Endothelial cell of umbilical vein (primary cell): Measurements from ENCODE around the gene CEACAM6. TPM values are rescaled to one million over a fixed set of nuclear protein-coding genes. Genes with fewer than 3 reads are reported as not detected.

Experiments
- BruUV-seq: library from RNA; stranded (reverse); fragments of 400-500 nt; replicated peaks from 2 replicates; lab custom pipeline; 2021; lab: Mats Ljungman, UMichigan
- CTCF ChIA-PET: fragments of 300-600, 350-600 bp; sonication (Branson Sonifier 250); formaldehyde crosslinking; loops from one replicate; lab custom pipeline; 2021; ENCODE audit warnings: antibody characterized with exemption, inconsistent platforms; lab: Charles Lee
- POLR2A ChIA-PET: fragments of 300-600, 350-600 bp; sonication (Branson Sonifier 250); formaldehyde crosslinking; loops from one replicate; lab custom pipeline; 2021; ENCODE audit warnings: antibody characterized with exemption, inconsistent platforms; lab: Charles Lee
- DNase-seq: peaks from one replicate; pipeline ENCODE4 v3.0.0-alpha.2; 2011; ENCODE audit warnings: low read depth, low spot score
- FAIRE-seq: peaks from 2 replicates; lab custom pipeline; 2011; peaks lifted over from hg19 to GRCh38; lab: Jason Lieb, UNC
- H2AFZ ChIP-seq: 2 replicates; pipeline ENCODE4 v1.6.0; 2012; ENCODE audit warnings: low read depth, low read length, control low read depth, inconsistent platforms
- H3K27ac ChIP-seq: 2 replicates; pipeline ENCODE4 v1.5.1; 2011; ENCODE audit warnings: low read depth, mild to moderate bottlenecking, control low read depth, low read length, moderate library complexity; ENCODE audit not compliant: insufficient read depth
- H3K27me3 ChIP-seq, 2 experiments: 2 replicates each; pipeline versions ENCODE4 v1.6.0 to v1.6.1; 2011; ENCODE audit warnings: low read length in 2 of 2, mixed read lengths in 1 of 2; ENCODE audit not compliant: control insufficient read depth in 2 of 2, insufficient read depth in 2 of 2
- H3K36me3 ChIP-seq, 2 experiments: 2 replicates in 1 of 2; 3 replicates in 1 of 2; pipeline ENCODE4 v1.5.1; 2011; ENCODE audit warnings: low read length in 2 of 2, mild to moderate bottlenecking in 1 of 2, moderate library complexity in 1 of 2; ENCODE audit not compliant: control insufficient read depth in 2 of 2, insufficient read depth in 2 of 2; ENCODE audit errors: extremely low read depth in 1 of 2
- H3K4me1 ChIP-seq: 3 replicates; pipeline ENCODE4 v1.5.1; 2011; ENCODE audit warnings: mild to moderate bottlenecking, low read length; ENCODE audit not compliant: control insufficient read depth, insufficient read depth; ENCODE audit errors: extremely low read depth
- H3K4me2 ChIP-seq: 2 replicates; pipeline ENCODE4 v1.6.1; 2011; ENCODE audit warnings: low read length, control low read depth, mixed read lengths; ENCODE audit not compliant: insufficient read depth
- H3K4me3 ChIP-seq, 3 experiments: fragments of 200-600 bp in 1 of 3; sonication (generic), shearing (Covaris generic) in 1 of 3; replicated peaks in 1 of 3; 2 replicates each; pipeline ENCODE4 v1.5.1; 2011 to 2016; ENCODE audit warnings: control low read depth in 3 of 3, low read length in 3 of 3, mild to moderate bottlenecking in 2 of 3, inconsistent platforms in 1 of 3, low read depth in 1 of 3, moderate library complexity in 1 of 3; ENCODE audit not compliant: insufficient read depth in 1 of 3
- H3K79me2 ChIP-seq: 2 replicates; pipeline ENCODE4 v1.6.0; 2012; ENCODE audit warnings: low read length, inconsistent platforms; ENCODE audit not compliant: control insufficient read depth, insufficient read depth
- H3K9ac ChIP-seq: replicated peaks from 2 replicates; pipeline ENCODE3; 2011; ENCODE audit warnings: low read length, control low read depth; ENCODE audit not compliant: insufficient read depth; ENCODE audit errors: extremely low read depth
- H3K9me1 ChIP-seq: replicated peaks from 3 replicates; pipeline ENCODE4 v1.6.0; 2011; ENCODE audit warnings: mild to moderate bottlenecking, low read length; ENCODE audit not compliant: control insufficient read depth, insufficient read depth; ENCODE audit errors: extremely low read depth
- H3K9me3 ChIP-seq: replicated peaks from 2 replicates; pipeline ENCODE4 v1.5.1; 2012; ENCODE audit warnings: low read length, inconsistent platforms; ENCODE audit not compliant: control insufficient read depth, insufficient read depth
- H4K20me1 ChIP-seq: replicated peaks from 2 replicates; pipeline ENCODE3; 2011; ENCODE audit warnings: mild to moderate bottlenecking, low read length; ENCODE audit not compliant: control insufficient read depth, insufficient read depth; ENCODE audit errors: extremely low read depth
- EZH2 ChIP-seq: IDR thresholded peaks from 2 replicates; pipeline ENCODE4 v1.6.1; 2012; ENCODE audit warnings: borderline replicate concordance, low read depth, mild to moderate bottlenecking, moderate library complexity, low read length, inconsistent platforms; ENCODE audit not compliant: severe bottlenecking
- FOS ChIP-seq: IDR thresholded peaks from 2 replicates; pipeline ENCODE4 v1.6.1; 2011; ENCODE audit warnings: mild to moderate bottlenecking, low read length, moderate library complexity, borderline replicate concordance; ENCODE audit not compliant: insufficient read depth
- GATA2 ChIP-seq: IDR thresholded peaks from 2 replicates; pipeline ENCODE4 v1.7.0; 2011; ENCODE audit warnings: low read depth, mild to moderate bottlenecking, moderate library complexity, mixed read lengths, low read length; ENCODE audit not compliant: insufficient read length, insufficient read depth
- JUN ChIP-seq: IDR thresholded peaks from 2 replicates; pipeline ENCODE4 v1.6.1; 2011; ENCODE audit warnings: borderline replicate concordance, low read depth; ENCODE audit not compliant: insufficient read length, insufficient read depth
- MYC ChIP-seq: IDR thresholded peaks from one replicate; pipeline ENCODE4 v1.6.1; 2011; ENCODE audit warnings: mild to moderate bottlenecking, low read depth, low read length
- POLR2A ChIP-seq: IDR thresholded peaks from 2 replicates; pipeline ENCODE4 v1.6.1; 2012; ENCODE audit warnings: low read depth, mild to moderate bottlenecking, control low read depth, low read length
- POLR2AphosphoS5 ChIP-seq: IDR thresholded peaks from 2 replicates; pipeline ENCODE4 v1.6.1; 2012; ENCODE audit warnings: low read depth, mild to moderate bottlenecking, control low read depth, low read length, moderate library complexity; ENCODE audit not compliant: insufficient read depth
- dilution Hi-C: fragments of 300-500 bp; cut with MboI; formaldehyde crosslinking; loops from one replicate; pipeline ENCODE4 v1.15.0; 2019; ENCODE audit warnings: low sequenced_read_pairs; ENCODE audit not compliant: extremely low pct_ligation_motif_present
- intact Hi-C: fragments of 100-400 bp; cut with micrococcal nuclease; formaldehyde crosslinking; loops from one replicate; pipeline ENCODE4 v1.10.0; 2022
- polyA plus RNA-seq, 4 experiments: library from polyadenylated mRNA; depleted of rRNA in 3 of 4; stranded (reverse) in 3 of 4; unstranded in 1 of 4; fragments of >200 nt; gene quantifications; 2 replicates each; pipeline versions ENCODE4 v1.2.1 to v1.2.3, GENCODE V29; 2011 to 2012; ENCODE audit warnings: missing spikeins in 1 of 4
- total RNA-seq: library from RNA; stranded (reverse); gene quantifications from 2 replicates; pipeline ENCODE4 v1.2.3, GENCODE V29; 2021
- TF ChIP-seq, protein P1 (sequence below): IDR thresholded peaks from 2 replicates; pipeline ENCODE4 v1.6.1; 2011; ENCODE audit not compliant: insufficient read depth, insufficient read length
- TF ChIP-seq, protein P2 (sequence below), 2 donors: IDR thresholded peaks; 1 replicate in 1 of 2; 2 replicates in 1 of 2; pipeline ENCODE4 v1.5.1; 2011; ENCODE audit warnings: low read length in 2 of 2, mild to moderate bottlenecking in 2 of 2, moderate library complexity in 2 of 2, control low read depth in 1 of 2, inconsistent platforms in 1 of 2, low read depth in 1 of 2; ENCODE audit not compliant: insufficient read depth in 1 of 2; ENCODE audit errors: extremely low read depth in 1 of 2

CEACAM6 gene
- total and polyA plus RNA-seq, 2 donors (not counting 3 experiments of a cell fraction or from before 2014, with no cell fraction given), result not detected

DNA sequence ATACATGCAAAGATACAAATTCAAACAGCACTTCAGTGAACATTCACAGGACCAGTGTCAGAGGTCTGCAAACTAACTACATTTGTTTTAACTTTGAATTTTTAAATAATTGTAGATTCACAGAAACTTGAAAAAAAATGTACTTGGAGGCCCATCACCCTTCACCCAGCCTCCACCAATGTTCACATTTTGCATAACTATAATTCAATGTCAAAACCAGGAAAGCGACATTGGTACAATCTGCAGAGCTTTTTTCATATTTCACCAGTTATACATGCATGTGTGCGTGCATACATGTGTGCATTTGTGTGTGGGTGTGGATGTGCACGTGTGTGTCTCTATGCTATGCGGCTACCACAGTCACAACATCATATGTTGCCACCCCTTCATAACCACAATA lies 60.0 kb downstream of the CEACAM6 start:
- dilution Hi-C loops (no loop called here), intact Hi-C loops (no loop called here)
- Histone ChIP-seq H2AFZ (no peak overlapping the region), H3K27ac (no peak overlapping the region), H3K27me3 (no peaks in the 10 kb centered on the region), H3K9me3 (no peaks in the 10 kb centered on the region), H4K20me1 (no peaks in the 10 kb centered on the region), H3K36me3 (no peaks in the 10 kb centered on the region), H3K79me2 (no peaks in the 10 kb centered on the region), H3K4me2 (no peak overlapping the region), H3K4me1 (no peaks in the 10 kb centered on the region), H3K4me3 (no peak overlapping the region), H3K9ac (no peak overlapping the region), H3K9me1 (no peaks in the 10 kb centered on the region)
- ChIA-PET POLR2A (no interaction called here), CTCF (interaction anchor here (3.8 kb wide), 1 partner anchor 23 kb away, joined by 17 read pairs; no protein-coding TSS in a partner anchor)
- BruUV-seq, result no TSS peak
- FAIRE-seq (no peak), DNase-seq (no peak)
- TF ChIP-seq POLR2A (no peak), FOS (no peak), JUN (no peak), EZH2 (no peak), GATA2 (no peak), POLR2AphosphoS5 (no peak), MYC (no peak)
- TF ChIP-seq, protein P1, sequence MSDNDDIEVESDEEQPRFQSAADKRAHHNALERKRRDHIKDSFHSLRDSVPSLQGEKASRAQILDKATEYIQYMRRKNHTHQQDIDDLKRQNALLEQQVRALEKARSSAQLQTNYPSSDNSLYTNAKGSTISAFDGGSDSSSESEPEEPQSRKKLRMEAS, result no peak
- TF ChIP-seq, protein P2, sequence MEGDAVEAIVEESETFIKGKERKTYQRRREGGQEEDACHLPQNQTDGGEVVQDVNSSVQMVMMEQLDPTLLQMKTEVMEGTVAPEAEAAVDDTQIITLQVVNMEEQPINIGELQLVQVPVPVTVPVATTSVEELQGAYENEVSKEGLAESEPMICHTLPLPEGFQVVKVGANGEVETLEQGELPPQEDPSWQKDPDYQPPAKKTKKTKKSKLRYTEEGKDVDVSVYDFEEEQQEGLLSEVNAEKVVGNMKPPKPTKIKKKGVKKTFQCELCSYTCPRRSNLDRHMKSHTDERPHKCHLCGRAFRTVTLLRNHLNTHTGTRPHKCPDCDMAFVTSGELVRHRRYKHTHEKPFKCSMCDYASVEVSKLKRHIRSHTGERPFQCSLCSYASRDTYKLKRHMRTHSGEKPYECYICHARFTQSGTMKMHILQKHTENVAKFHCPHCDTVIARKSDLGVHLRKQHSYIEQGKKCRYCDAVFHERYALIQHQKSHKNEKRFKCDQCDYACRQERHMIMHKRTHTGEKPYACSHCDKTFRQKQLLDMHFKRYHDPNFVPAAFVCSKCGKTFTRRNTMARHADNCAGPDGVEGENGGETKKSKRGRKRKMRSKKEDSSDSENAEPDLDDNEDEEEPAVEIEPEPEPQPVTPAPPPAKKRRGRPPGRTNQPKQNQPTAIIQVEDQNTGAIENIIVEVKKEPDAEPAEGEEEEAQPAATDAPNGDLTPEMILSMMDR (IDR thresholded peaks at IDR 0.05; ENCODE audit: extremely low read depth in 1 of 2, insufficient read depth in 1 of 2, low read depth in 1 of 2, low read length in 2 of 2), result no peak
